LNCaP clone FGC (cell line): ENCODE measurements around the gene CNFN.

Source experiments
- DNase-seq: peaks from one replicate; pipeline ENCODE4 v3.0.0-alpha.2; 2011; ENCODE audit warnings: low read depth
- H3K4me3 ChIP-seq: 2 replicates; pipeline ENCODE4 v1.5.1; 2011; ENCODE audit warnings: mild to moderate bottlenecking, low read depth, low read length, control low read depth
- CTCF ChIP-seq: IDR thresholded peaks from 2 replicates; pipeline ENCODE4 v1.5.1; 2012; ENCODE audit warnings: mild to moderate bottlenecking; ENCODE audit not compliant: control insufficient read depth, insufficient read depth; ENCODE audit errors: extremely low read depth

The CNFN gene

GRCh38 chr19:42394751-42395150 lies 4.7 kb upstream of the CNFN start:
- no peak for TF ChIP-seq CTCF
- DNase-seq: no peak
- no peak overlapping the region for H3K4me3 ChIP-seq

- no peak overlapping the region for H3K4me3 ChIP-seq
- no peak for TF ChIP-seq CTCF
- no peak for DNase-seq
Observed at GRCh38 chr19:42392165-42392564, 2.1 kb upstream of the CNFN start.

- no peak for DNase-seq
- no peak overlapping the region for H3K4me3 ChIP-seq
- no peak for TF ChIP-seq CTCF
Observed at GRCh38 chr19:42388851-42389489, 1.1 kb downstream of the CNFN start.

GRCh38 chr19:42386974-42387707 lies 3.0 kb downstream of the CNFN start:
- DNase-seq: peak; percentile 73
- peak overlapping the region; percentile 53 for H3K4me3 ChIP-seq
- peak; percentile 37 for TF ChIP-seq CTCF

- no peak for TF ChIP-seq CTCF
- no peak overlapping the region for H3K4me3 ChIP-seq
- no peak for DNase-seq
Observed at GRCh38 chr19:42380155-42380554, 9.9 kb downstream of the CNFN start.

- TF ChIP-seq CTCF: no peak
- DNase-seq: no peak
- H3K4me3 ChIP-seq: no peak overlapping the region
Observed at GRCh38 chr19:42378225-42379215, 11.6 kb downstream of the CNFN start.
